HG02981 (cell line): ENCODE measurements around the gene PTPRQ.

ENCODE experiments used
- ATAC-seq: cut with Tn5 transposase; IDR thresholded peaks from one replicate; pipeline ENCODE4 v1.9.1; 2021; ENCODE audit warnings: mild to moderate bottlenecking, moderate library complexity; ENCODE audit not compliant: unreplicated experiment

PTPRQ gene

DNA sequence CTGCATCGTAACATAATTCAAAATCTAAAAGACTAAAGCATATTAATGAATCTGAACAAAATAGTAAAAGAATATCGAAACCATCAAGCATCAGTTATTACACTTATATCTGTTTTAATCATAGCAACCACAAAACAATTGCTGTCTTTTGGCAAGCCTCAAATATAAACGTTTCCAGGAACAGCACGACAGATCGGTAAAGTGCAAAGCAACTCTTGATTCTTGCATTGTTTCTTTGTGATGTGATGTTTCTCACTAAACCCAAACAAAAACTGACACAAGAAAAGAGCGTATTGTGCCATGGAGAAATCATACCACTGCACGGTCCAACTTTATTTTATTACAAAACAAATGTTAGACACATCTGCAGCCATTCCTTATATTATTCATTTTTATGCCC, 254.2 kb downstream of the PTPRQ start:
- no peak for ATAC-seq

DNA sequence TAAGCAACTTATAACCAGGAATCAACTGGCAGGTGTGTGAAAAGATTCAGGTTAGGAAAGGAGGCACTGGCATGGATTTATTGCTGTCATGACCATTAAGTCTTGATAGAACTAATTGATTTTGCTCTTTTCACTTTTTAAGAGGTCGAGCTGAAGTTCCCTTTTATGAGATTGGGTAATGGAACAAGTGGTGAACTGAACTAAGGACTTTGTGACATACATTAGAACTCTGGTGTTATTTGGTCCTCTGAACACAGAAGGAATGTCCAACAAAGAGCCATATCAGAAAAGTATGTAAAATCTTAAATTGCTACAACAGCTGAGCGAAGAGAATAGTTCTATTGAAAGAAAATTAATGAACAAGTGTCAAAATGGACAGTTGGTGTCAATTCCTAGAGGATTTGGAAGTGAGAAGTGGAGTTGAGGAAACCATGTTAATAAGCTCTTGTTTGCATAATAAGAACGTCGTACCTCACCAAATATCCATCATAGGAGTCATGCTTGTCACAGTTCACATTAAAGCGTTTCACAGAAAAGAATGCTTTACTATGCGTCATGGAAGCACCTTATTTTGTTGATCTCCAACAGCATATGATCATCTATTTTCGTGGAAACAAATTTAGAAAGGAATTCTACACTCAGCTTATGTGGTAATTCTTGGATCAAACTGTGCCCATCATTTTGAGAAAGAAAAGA, 255.0 kb downstream of the PTPRQ start:
- no peak for ATAC-seq

DNA sequence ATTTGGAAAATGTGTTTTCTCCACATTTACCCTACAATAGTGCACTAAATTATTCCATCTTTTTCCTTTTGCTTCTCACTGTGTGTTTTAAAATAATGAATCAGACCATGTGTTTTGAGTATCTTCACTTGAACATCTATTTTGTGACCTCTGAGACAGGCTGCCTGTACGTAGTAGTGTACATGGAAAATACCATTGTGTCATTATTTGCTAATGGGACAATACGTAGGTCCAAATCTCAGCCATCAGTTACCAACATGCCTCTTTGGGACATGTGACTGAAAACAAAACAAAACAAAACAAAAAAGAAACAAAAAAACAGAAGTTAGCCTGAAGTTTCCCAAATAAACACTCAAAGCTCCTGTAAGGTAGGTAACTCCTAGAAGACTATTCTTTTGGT, 256.3 kb downstream of the PTPRQ start:
- ATAC-seq, result no peak

- ATAC-seq, result no peak
Observed at GRCh38 chr12:80701388-80701787, 257.4 kb downstream of the PTPRQ start.

DNA sequence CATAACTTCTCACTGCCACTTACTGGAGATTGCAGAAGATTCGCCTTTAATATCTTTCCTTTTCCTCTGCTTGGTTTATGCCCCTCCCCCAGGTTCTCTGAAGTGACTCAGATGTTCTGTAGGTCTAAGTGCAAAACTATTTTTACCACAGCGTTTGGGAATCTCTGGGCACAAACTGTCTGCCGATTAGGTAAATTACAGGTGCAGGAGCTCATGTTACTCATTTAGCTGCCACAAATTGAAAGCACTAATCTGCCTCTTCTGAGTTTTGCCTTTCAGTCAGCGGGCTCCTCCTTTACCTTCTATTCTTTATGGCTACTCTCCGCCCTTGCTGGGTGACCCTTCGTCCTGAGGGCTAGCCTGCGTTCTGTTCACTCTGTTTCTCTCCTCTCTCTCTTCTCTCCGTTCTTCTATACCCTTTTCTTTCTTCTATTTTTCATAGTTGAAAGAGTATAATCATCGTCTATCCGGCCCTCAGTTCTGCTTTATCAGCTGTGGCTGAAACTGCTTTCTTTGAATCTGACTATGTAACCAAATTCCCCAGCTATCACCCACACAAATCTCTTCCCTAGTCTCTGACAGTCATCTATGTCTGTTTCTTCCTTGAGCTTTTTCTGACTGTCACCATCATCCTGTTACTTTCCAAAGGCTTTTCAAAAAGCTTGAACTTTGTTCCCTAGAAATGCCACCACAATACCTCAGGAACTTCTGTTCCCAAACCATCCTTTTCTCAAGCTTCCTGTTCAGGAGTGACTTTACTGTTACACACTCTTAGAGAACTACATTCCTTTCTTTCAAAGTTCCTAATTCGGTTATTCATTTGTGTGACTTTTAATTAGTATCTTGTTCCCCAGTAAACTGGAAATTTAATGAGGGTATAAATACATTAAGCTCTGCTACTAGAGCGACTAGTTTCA, 259.1 kb downstream of the PTPRQ start:
- ATAC-seq, result no peak

DNA sequence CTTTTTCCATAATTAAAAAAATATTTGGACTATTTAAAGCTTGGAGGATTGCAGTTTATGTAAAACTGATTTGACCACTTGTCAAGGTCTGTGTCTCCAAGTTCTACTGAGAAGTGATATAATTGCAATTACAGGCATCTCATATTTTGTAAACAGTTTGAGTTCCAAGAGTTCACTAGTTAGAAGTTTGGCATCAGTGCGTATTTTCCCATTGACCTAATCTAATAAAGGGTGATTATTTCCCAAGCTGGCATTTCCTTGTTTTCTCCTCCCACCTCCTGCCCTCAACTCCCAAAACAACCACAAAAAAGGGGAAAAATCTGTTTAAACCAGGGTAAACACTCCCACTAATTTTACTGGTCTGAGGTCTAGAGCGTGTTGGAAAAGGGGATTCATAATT, 260.4 kb downstream of the PTPRQ start:
- no peak for ATAC-seq

DNA sequence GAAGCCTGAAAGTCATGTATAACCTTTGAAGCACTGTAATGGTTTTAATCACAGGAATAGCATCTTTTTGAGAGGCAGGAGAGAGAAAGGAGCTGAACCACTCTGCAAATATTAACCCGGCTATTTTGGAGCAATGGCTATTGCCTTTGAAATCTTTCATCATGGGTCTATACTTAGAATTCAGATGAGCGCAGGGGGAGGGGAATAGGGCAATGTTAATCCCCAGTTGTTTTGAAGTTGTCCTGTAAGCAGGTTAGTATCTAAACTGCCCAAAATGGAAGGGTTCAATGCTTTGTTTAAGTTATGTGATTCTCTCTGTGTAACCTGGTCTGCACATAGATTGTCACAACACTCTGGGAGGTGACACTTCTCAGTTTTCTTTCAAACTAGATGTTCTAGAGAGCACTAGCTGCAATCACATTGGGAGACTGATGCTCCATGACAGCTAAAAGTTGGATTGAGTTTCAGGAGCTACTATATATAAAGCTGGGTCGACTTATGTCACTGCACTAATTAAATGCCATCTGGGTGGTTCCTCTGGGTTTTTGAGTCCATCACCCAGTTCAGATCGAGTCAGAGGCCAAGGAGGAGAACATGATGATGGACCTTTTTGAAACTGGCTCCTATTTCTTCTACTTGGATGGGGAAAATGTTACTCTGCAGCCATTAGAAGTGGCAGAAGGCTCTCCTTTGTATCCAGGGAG, 263.2 kb downstream of the PTPRQ start, which contains the start of gene MYF6:
Gene MYF6, plus strand, starts transcription at position 509 of the 704 bp plus-strand sequence. Its CDS starts 86 bp downstream, at position 595.
- ATAC-seq, result no peak

DNA sequence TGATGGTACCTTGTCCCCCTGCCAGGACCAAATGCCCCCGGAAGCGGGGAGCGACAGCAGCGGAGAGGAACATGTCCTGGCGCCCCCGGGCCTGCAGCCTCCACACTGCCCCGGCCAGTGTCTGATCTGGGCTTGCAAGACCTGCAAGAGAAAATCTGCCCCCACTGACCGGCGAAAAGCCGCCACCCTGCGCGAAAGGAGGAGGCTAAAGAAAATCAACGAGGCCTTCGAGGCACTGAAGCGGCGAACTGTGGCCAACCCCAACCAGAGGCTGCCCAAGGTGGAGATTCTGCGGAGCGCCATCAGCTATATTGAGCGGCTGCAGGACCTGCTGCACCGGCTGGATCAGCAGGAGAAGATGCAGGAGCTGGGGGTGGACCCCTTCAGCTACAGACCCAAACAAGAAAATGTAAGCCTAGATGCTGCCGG, 263.8 kb downstream of the PTPRQ start:
- no peak for ATAC-seq

DNA sequence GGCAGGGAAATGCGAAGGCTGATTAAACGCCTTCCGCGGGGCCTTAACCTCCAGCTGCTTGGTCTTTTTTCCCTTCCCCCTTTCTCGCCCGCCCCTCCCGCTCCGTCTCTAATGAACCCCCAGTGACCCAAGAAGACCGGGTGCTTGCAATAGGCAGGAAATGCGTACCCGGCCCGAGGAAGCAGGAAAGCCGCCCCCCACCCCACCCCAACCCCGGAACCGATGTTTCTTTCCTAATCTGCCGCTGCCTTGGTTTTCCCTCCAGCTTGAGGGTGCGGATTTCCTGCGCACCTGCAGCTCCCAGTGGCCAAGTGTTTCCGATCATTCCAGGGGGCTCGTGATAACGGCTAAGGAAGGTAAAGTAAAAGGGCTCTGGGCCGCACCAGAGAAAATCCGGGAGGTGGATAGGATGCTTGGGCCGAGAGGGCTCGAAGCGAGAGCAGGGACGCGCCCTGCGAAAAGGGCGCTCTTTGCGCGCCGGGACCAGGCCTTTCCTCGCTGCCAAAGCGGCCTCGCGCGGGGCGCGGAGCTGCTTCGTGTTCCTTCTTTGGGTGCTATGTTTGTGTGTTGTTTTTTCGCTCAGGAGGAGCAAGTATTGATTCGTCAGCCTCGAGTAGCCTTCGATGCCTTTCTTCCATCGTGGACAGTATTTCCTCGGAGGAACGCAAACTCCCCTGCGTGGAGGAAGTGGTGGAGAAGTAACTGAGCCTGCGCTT, 264.4 kb downstream of the PTPRQ start:
- no peak for ATAC-seq

GRCh38 chr12:80708975-80709328, 264.9 kb downstream of the PTPRQ start:
- ATAC-seq, result no peak

GRCh38 chr12:80709811-80710726, 266.0 kb downstream of the PTPRQ start:
- no peak for ATAC-seq

GRCh38 chr12:80710727-80711449, 266.9 kb downstream of the PTPRQ start:
- no peak for ATAC-seq

DNA sequence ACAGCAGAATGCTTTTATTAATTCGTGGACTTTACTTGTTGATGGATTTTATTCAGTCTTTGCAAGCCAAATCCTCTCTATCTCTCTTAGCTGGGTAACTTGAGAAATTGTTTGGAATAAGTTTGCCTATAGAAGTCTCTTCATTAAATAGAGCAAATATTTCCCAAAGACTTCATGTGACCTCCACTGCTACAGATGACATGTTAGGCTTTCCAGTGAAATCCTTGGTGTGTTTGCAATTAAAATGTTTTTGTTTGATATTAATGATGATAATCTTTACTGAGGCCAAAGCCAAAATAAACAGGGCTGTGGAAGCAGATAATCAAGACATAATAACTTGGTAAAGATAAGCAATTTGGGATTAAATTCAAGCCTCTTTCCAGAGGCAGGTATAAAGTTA, 267.8 kb downstream of the PTPRQ start:
- ATAC-seq, result no peak

DNA sequence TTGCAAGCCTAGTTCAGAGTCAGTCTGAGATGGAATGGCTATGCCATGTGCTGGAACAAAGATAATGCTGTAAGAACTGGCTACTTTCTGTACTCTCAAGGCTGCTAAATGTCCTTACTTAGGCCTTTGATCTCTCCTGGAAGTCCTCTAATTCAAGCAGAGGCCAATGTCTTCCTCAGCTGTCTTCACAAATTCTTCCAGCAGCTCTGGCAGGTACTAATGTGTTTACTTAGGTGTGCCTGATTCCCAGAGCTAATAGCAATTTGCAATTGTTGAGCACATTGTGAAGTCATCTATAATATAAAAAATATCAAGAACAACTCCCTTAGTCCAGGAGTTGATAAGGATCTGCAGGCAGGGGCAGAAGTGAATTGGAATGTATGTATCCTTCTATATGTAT, 268.8 kb downstream of the PTPRQ start:
- ATAC-seq, result no peak

DNA sequence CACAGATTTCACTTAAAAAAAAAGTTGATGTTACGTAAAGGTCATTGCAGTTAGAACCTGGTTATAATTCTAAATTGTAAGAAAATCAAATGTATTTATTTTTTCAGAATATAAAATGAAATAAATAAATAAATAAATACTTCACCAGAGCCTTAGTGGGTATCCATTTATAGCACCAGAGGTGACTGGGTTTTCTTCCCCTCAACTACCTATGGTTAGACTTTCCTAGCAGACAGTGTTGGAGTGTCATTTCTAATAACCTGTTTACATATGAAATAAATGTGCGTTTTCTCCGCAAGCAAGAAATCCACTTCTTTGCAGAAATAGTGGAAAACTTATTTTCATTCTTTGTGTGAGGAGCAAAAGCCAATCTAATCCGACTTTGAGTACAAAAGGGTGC, 269.4 kb downstream of the PTPRQ start:
- ATAC-seq, result no peak

- ATAC-seq, result no peak
Observed at GRCh38 chr12:80714055-80714454, 270.0 kb downstream of the PTPRQ start.

GRCh38 chr12:80714846-80715245, 270.8 kb downstream of the PTPRQ start:
- ATAC-seq, result no peak

DNA sequence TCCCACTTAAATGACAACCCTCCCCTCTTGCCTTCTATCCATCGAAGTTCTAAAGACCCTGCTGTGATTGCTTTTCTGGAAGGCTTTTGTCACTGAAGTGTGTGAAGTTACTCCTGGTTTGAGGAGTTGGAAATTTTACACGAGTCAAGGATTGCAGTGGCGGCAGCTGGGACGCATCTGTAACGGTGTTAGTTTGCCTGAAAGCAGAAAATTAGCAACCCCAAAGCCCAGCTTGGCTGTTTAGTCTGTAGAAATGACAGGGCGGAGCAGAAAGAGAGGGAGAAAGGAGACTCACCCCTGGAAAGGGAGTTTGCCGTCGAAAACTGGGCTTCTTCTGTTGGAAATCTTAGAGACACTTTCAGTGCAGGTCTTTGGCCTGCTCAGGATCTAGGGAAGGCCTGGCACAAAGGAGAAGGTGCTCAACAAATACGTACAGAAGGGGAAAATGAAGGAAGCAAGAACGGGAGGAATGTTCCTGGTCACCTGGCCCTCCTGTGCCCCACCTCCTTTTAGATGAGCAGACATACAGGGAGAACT, 271.7 kb downstream of the PTPRQ start:
- ATAC-seq, result no peak
